Measurements from ENCODE around the gene NDUFAF3.

Gene NDUFAF3

GRCh38 chr3:49021813-49022687, at the start of gene NDUFAF3:
NDUFAF3 (plus strand) TSS chr3:49022121; CDS start chr3:49022145, 24 bp downstream.
- peak; percentile 95 for DNase-seq (ENCODE audit: low read depth)
- peak; percentile 78 for TF ChIP-seq CTCF (conservative IDR thresholded peaks at IDR 0.05; ENCODE audit: low read depth, low read length)
- peak within 1 kb of the TSS; percentile 93 for H3K4me3 ChIP-seq (ENCODE audit: low read depth, low read length)

- H3K4me3 ChIP-seq (ENCODE audit: low read depth, low read length) = no peak overlapping the region
- TF ChIP-seq CTCF (conservative IDR thresholded peaks at IDR 0.05; ENCODE audit: low read depth, low read length) = no peak
- DNase-seq (ENCODE audit: low read depth) = no peak
Observed at GRCh38 chr3:48974076-48974864, 47.7 kb upstream of the NDUFAF3 start.

- DNase-seq (ENCODE audit: low read depth) = no peak
- H3K4me3 ChIP-seq (ENCODE audit: low read depth, low read length) = no peak overlapping the region
- TF ChIP-seq CTCF (conservative IDR thresholded peaks at IDR 0.05; ENCODE audit: low read depth, low read length) = no peak
Observed at GRCh38 chr3:48979451-48979850, 42.5 kb upstream of the NDUFAF3 start.

- H3K4me3 ChIP-seq (ENCODE audit: low read depth, low read length) = no peak overlapping the region
- TF ChIP-seq CTCF (conservative IDR thresholded peaks at IDR 0.05; ENCODE audit: low read depth, low read length) = no peak
- DNase-seq (ENCODE audit: low read depth) = no peak
Observed at GRCh38 chr3:48980295-48980694, 41.6 kb upstream of the NDUFAF3 start.

- TF ChIP-seq CTCF (conservative IDR thresholded peaks at IDR 0.05; ENCODE audit: low read depth, low read length) = no peak
- DNase-seq (ENCODE audit: low read depth) = no peak
Observed at GRCh38 chr3:48982016-48982415, 39.9 kb upstream of the NDUFAF3 start.

GRCh38 chr3:48982686-48983085, 39.2 kb upstream of the NDUFAF3 start:
- H3K4me3 ChIP-seq (ENCODE audit: low read depth, low read length) = no peak overlapping the region
- no peak for DNase-seq (ENCODE audit: low read depth)
- TF ChIP-seq CTCF (conservative IDR thresholded peaks at IDR 0.05; ENCODE audit: low read depth, low read length) = no peak

More at GRCh38 chr3:48982016-48982415, 39.9 kb upstream of the NDUFAF3 start:
- H3K4me3 ChIP-seq (ENCODE audit: low read depth, low read length) = no peak overlapping the region

All from choroid plexus epithelial cell (primary cell).